ENCODE data around the gene OR52E4. TPM values are rescaled to one million over a fixed set of nuclear protein-coding genes. Genes with fewer than 3 reads are reported as not detected.

The OR52E4 gene
- total RNA-seq, 1 experiment from 2014 or later: not detected

- intact Hi-C loops (cut with micrococcal nuclease; ENCODE audit: unreplicated experiment): no loop called here
- BruUV-seq (replicated peaks): no TSS peak
- H3K27ac Mint-ChIP-seq (ENCODE audit: unreplicated experiment): no peak overlapping the region
These were observed 47.8 kb downstream of the OR52E4 start for GRCh38 chr11:5928271-5928670.

GRCh38 chr11:5928811-5929210, 48.4 kb downstream of the OR52E4 start:
- no peak overlapping the region for H3K4me3 Mint-ChIP-seq (ENCODE audit: unreplicated experiment)
- intact Hi-C loops (cut with micrococcal nuclease; ENCODE audit: unreplicated experiment): no loop called here
- peaks cover 45% of the 10 kb centered on the region for H3K9me3 Mint-ChIP-seq (ENCODE audit: unreplicated experiment)
- no peak for DNase-seq
- POLR2A ChIA-PET: no interaction called here
- no peaks in the 10 kb centered on the region for H3K9me3 ChIP-seq
- H3K4me1 ChIP-seq: no peaks in the 10 kb centered on the region
- no peaks in the 10 kb centered on the region for H3K36me3 ChIP-seq (ENCODE audit: control insufficient read depth, insufficient read depth, low read length)
- H3K4me3 ChIP-seq (ENCODE audit: low read depth, low read length): no peak overlapping the region
- CTCF ChIA-PET: no interaction called here
- no peaks in the 10 kb centered on the region for H3K27me3 ChIP-seq (replicated peaks; ENCODE audit: control insufficient read depth, insufficient read depth, low read length)
- BruUV-seq (replicated peaks): no TSS peak
- TF ChIP-seq CTCF (IDR thresholded peaks at IDR 0.05; ENCODE audit: insufficient read depth in 1 of 2, low read depth in 1 of 2, low read length in 1 of 2, severe bottlenecking in 1 of 2, unreplicated experiment in 1 of 2): no peak
- no peaks in the 10 kb centered on the region for H3K36me3 Mint-ChIP-seq (ENCODE audit: insufficient read depth, unreplicated experiment)
- no peak overlapping the region for H3K27ac Mint-ChIP-seq (ENCODE audit: unreplicated experiment)
- peaks cover 5% of the 10 kb centered on the region for H3K27me3 Mint-ChIP-seq (ENCODE audit: insufficient read depth, unreplicated experiment)
- no peaks in the 10 kb centered on the region for H3K4me1 Mint-ChIP-seq (ENCODE audit: low read depth, unreplicated experiment)

More at GRCh38 chr11:5928271-5928670, 47.8 kb downstream of the OR52E4 start:
- Mint-ChIP-seq H3K4me1 (ENCODE audit: low read depth, unreplicated experiment) (no peaks in the 10 kb centered on the region), H3K9me3 (ENCODE audit: unreplicated experiment) (peaks cover 44% of the 10 kb centered on the region), H3K4me3 (ENCODE audit: unreplicated experiment) (no peak overlapping the region), H3K36me3 (ENCODE audit: insufficient read depth, unreplicated experiment) (no peaks in the 10 kb centered on the region), H3K27me3 (ENCODE audit: insufficient read depth, unreplicated experiment) (peaks cover 5% of the 10 kb centered on the region)
- Histone ChIP-seq H3K4me1 (no peaks in the 10 kb centered on the region), H3K4me3 (ENCODE audit: low read depth, low read length) (no peak overlapping the region), H3K9me3 (no peaks in the 10 kb centered on the region), H3K27me3 (replicated peaks; ENCODE audit: control insufficient read depth, insufficient read depth, low read length) (no peaks in the 10 kb centered on the region), H3K36me3 (ENCODE audit: control insufficient read depth, insufficient read depth, low read length) (no peaks in the 10 kb centered on the region)
- POLR2A ChIA-PET: no interaction called here
- TF ChIP-seq CTCF (IDR thresholded peaks at IDR 0.05; ENCODE audit: insufficient read depth in 1 of 2, low read depth in 1 of 2, low read length in 1 of 2, severe bottlenecking in 1 of 2, unreplicated experiment in 1 of 2): no peak
- DNase-seq: no peak
- CTCF ChIA-PET: no interaction called here

GRCh38 chr11:5929571-5930368, 49.3 kb downstream of the OR52E4 start:
- H3K4me3 ChIP-seq (ENCODE audit: low read depth, low read length): no peak overlapping the region
- no peaks in the 10 kb centered on the region for H3K9me3 ChIP-seq
- no peaks in the 10 kb centered on the region for H3K36me3 ChIP-seq (ENCODE audit: control insufficient read depth, insufficient read depth, low read length)
- no peak for TF ChIP-seq CTCF (IDR thresholded peaks at IDR 0.05; ENCODE audit: insufficient read depth in 1 of 2, low read depth in 1 of 2, low read length in 1 of 2, severe bottlenecking in 1 of 2, unreplicated experiment in 1 of 2)
- Mint-ChIP-seq H3K9me3 (ENCODE audit: unreplicated experiment) (peaks cover 45% of the 10 kb centered on the region), H3K4me3 (ENCODE audit: unreplicated experiment) (no peak overlapping the region), H3K4me1 (ENCODE audit: low read depth, unreplicated experiment) (no peaks in the 10 kb centered on the region), H3K27ac (ENCODE audit: unreplicated experiment) (no peak overlapping the region), H3K36me3 (ENCODE audit: insufficient read depth, unreplicated experiment) (no peaks in the 10 kb centered on the region), H3K27me3 (ENCODE audit: insufficient read depth, unreplicated experiment) (peaks cover 5% of the 10 kb centered on the region)
- ChIA-PET CTCF (interaction anchor here (0.6 kb wide), 1 partner anchor 1093 kb away, joined by 7 read pairs; no protein-coding TSS in a partner anchor), POLR2A (no interaction called here)
- DNase-seq: no peak
- BruUV-seq (replicated peaks): no TSS peak
- no peaks in the 10 kb centered on the region for H3K27me3 ChIP-seq (replicated peaks; ENCODE audit: control insufficient read depth, insufficient read depth, low read length)
- H3K4me1 ChIP-seq: no peaks in the 10 kb centered on the region
- intact Hi-C loops (cut with micrococcal nuclease; ENCODE audit: unreplicated experiment): no loop called here
